HG03039 (cell line): ENCODE data around the gene SLC1A5.
"Not testable (repeated sequence)": the region's sequence is repeated elsewhere in the genome, so short reads cannot be mapped to it uniquely, and the experiment has no call there.

Source experiments
- ATAC-seq: cut with Tn5 transposase; IDR thresholded peaks from one replicate; pipeline ENCODE4 v1.9.1; 2021; ENCODE audit warnings: mild to moderate bottlenecking, moderate library complexity; ENCODE audit not compliant: unreplicated experiment

Gene SLC1A5

DNA sequence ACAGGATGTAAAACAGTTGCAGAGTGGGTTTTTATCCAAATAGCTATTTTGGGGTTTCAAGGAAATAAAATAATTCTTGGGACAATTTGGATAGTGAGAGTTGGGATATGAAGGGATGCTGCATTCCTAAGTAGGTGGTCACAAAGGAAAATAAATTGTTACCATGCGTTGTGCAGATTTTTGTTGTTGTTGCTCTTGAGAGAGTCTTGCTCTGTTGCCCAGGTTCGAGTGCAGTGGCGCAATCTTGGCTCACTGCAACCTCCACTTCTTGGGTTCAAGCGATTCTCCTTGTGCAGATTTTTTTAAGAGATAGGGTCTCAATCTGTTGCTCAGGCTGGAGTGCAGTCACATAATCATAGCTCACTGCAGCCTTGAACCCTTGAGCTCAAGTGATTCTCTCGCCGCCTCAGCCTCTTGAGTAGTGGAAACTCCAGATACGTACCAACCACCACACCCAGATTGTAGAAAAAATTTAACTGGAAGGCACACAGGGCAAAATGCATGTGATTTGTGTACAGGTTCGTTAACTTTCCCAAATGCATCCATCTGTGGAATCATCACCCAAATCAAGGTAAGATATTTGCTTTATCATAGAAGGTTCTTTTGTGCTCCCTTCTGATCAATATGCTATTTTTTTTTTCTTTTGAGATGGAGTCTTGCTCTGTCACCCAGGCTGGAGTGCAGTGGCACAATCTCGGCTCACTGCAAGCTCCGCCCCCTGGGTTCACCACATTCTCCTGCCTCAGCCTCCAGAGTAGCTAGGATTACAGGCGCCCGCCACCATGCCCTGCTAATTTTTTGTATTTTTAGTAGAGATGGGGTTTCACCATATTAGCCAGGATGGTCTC is 16.0 kb downstream of the SLC1A5 start:
- ATAC-seq: no peak

GRCh38 chr19:46768746-46769145 is 19.6 kb downstream of the SLC1A5 start:
- not testable (repeated sequence) for ATAC-seq

DNA sequence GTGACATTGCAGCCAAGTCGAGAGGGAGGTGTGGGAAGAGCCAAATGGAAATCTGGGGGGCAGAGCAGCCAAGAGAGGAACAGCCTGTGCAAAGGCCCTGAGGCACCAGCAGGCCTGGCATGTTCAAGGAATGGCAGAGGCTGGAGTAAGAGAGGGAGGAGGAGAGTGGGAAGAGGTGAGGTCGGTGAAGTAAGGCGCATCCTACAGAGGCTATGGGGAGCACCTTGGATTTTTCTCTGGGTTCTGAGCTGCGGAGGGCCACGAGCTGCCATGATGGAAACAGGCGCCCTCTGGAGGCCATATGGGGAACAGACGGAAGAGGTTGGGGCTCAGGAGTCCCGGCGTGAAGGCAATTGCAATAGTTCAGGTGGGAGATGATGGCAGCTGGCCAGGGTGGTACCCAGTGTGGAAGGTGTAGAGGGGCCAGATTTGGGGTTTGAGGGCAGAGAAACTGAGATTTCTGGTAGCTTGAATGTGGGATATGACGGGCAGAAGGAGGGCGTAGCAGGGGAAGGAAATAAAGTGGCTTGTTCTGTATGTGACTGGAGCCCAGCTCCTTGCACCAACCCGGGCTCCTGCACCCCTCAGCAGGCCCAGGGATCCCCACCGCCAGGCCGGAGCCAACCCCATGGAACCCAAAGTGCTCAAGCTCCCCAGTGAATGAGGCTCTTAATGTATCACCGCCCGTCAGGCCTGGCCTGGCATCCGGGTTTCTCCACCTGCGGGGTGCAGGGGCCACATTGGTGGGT is 21.7 kb downstream of the SLC1A5 start:
- ATAC-seq: no peak

DNA sequence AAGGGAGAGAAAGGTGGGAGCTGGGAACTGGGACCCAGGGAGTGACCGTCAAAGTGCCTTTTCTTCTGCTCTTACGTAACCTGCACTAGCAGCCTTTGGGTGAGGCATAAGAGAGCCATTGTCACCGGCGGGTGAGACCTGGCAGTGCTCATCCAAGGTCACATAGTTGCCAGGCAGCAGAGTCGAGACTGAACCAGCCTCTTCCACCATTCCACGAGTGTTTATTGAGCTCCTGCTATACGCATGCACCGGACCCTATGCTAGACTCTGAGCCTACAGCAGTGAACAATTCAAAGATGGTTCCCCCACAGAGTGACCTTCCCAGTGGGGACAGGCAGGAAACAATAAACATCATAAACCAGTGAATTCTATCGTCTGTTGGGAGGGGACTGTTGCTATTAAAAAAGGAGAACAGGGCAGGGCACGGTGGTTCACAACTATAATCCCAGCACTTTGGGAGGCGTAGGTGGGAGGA is 23.5 kb downstream of the SLC1A5 start:
- ATAC-seq: no peak

GRCh38 chr19:46762245-46762890 is 26.0 kb downstream of the SLC1A5 start:
- ATAC-seq: no peak

GRCh38 chr19:46761418-46761831 is 27.0 kb downstream of the SLC1A5 start:
- ATAC-seq: no peak

DNA sequence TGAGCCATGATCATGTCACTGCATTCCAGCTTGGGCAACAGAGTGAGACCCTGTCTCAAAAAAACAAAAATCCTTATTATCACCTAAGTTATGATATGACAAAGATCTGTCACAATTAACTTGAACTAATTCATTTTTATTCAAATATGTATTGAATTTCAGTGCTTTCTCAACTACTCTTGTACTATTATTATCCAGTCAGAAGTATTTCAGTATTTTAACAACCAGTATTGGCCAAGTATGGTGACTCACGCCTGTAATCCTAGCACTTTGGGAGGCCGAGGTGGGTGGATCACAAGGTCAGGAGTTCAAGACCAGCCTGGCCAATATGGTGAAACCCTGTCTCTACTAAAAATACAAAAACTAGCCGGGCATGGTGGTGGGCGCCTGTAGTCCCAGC is 27.5 kb downstream of the SLC1A5 start:
- not testable (repeated sequence) for ATAC-seq

- ATAC-seq: no peak
Measured at GRCh38 chr19:46760363-46760762, 28.0 kb downstream of the SLC1A5 start.

DNA sequence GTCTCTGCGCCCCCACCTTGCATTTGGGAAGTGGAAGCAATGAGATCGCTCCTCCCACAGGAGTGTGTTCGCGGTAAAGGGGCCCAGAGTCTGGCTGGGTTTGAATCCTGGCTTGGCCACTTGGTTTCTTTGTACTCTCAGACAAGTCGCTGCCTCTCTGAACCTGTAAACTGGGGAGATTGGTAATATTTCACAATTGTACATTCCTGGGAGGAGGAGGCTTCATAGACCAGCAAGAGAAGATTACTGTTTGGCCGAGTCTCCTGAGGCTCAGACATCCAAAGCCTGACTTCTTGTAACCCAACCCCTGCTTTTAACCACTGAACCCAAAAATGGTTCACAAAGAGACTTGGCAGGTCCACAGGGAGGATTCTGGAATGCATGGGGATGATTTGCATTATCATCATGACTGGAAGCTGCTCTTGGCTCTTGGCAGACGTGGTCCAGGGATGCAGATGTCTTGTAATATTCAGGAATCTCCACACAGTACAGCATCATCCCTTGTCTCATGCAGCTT is 28.5 kb downstream of the SLC1A5 start:
- ATAC-seq: no peak

GRCh38 chr19:46759206-46759605 is 29.2 kb downstream of the SLC1A5 start:
- ATAC-seq: no peak

DNA sequence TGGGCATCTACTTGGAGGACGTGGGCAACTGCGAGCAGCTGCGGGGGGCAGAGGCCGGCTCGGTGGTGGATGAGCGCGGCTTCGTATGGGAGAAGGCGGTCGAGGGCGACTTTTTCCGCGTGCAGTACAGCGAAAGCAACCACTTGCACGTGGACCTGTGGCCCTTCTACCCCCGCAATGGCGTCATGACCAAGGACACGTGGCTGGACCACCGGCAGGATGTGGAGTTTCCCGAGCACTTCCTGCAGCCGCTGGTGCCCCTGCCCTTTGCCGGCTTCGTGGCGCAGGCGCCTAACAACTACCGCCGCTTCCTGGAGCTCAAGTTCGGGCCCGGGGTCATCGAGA is 31.9 kb downstream of the SLC1A5 start:
- ATAC-seq: no peak

- no peak for ATAC-seq
Measured at GRCh38 chr19:46755853-46756543, 32.4 kb downstream of the SLC1A5 start.

GRCh38 chr19:46755077-46755852 is 33.1 kb downstream of the SLC1A5 start:
- ATAC-seq: no peak

GRCh38 chr19:46753420-46754155 is 34.8 kb downstream of the SLC1A5 start:
- no peak for ATAC-seq

DNA sequence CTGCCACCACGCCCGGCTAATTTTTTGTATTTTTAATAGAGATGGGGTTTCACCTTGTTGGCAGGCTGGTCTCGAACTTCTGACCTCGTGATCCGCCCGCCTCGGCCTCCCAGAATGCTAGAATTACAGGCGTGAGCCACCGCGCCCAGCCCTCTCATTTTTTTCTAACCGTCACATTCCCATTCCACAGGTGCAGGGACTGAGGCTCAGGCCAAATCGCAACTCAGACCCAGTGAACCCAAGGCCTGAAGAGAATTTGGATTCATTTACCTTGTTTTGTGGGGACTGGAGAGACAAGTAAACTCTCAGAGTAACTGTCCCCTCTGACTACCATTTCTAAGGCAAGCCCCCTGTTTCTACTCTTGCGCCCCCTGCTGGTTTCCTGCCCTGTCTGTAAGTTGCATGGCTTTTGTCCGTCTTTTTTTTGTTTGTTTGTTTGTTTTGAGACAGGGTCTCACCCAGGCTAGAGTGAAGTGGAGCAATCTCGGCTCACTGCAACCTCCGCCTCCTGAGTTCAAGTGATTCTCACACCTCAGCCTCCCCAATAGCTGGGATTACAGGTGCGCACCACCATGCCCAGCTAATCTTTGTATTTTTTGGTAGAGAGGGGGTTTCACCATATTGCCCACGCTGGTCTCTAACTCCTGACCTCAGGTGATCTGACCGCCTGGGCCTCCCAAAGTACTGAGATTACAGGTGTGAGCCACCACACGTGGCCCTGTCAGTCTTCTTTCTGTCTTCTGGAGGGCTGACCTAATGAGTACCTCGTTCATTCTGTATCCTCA is 39.9 kb downstream of the SLC1A5 start:
- no peak for ATAC-seq

- ATAC-seq: peak; percentile 42
Measured at GRCh38 chr19:46746281-46747057, 41.9 kb downstream of the SLC1A5 start, which contains the start of gene STRN4. TSS of gene STRN4 (minus strand) at chr19:46746450. CDS start at chr19:46746430, 20 bp downstream.

DNA sequence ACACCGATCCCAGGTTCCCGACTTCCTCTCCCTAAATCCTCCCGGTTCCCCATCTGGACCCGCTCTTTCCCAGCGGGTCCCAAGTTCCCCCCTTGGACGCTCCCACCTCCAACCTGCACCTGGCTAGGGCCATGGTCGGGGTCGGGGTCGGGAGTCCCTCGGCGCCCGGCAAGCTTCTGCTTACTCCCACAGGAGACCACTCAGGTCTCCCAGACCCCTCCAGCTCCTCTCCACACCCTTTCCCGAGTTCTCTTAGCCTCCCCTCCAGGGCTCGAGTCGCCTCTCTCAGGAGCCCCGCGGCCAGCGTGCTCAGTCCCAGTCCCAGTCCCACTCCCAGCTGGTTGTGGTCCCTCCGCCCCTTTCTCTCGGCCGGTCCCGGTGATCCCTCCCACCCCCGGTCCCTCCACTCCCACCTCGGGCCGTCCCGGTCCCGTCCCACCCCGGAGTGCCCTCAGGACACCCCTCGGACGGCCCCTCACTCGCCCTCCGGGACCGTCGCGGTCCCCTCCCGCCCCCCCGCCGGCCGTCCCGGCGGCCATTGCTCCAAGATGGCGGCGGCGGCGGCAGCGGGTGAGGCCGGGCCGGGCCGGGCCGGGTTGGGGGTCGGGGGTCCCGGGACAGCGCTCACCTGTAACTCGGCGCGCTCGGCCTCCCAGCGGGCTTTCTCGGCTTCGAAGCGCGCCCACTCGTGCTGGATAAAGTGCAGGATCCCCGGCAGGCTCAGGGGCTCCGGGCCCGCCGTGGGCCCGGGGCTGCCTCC is 42.7 kb downstream of the SLC1A5 start, which contains the start of gene FKRP:
TSS of gene FKRP (plus strand) at position 537 of the 760 bp plus-strand sequence. CDS start 9,394 bp downstream, outside the sequence.
- peak; percentile 40 for ATAC-seq
